Measurements from ENCODE around the gene SLC5A5.

The SLC5A5 gene

GRCh38 chr19:17932485-17933338 lies 61.0 kb downstream of the SLC5A5 start, which contains the start of gene CCDC124:
Gene CCDC124, plus strand, starts transcription at chr19:17933015. Its CDS starts 3,406 bp downstream, at chr19:17936421.
- peaks cover 0 to 10% of the 10 kb centered on the region in 2 experiments; a peak in 2 of 3 replicates for H3K36me3 ChIP-seq (ENCODE audit: control insufficient read depth in 2 of 2, insufficient read depth in 1 of 2, low read length in 2 of 2)
- CTCF ChIA-PET: interaction anchor here (0.7 to 9.0 kb wide), 13 partner anchors 13 to 244 kb away, joined by 3 to 233 read pairs (median 4); partner anchors contain the start of gene RPL18A
- POLR2A ChIA-PET: interaction anchor here (0.5 to 4.8 kb wide), 17 partner anchors 10 to 666 kb away, joined by 3 to 86 read pairs (median 5); partner anchors contain the start of genes BABAM1, RPL18A and SLC5A5
- H3K4me1 ChIP-seq (ENCODE audit: control insufficient read depth, insufficient read depth, low read length): no peaks in the 10 kb centered on the region
- no peaks in the 10 kb centered on the region for H3K9me3 ChIP-seq (ENCODE audit: control insufficient read depth, insufficient read depth, low read depth, low read length)
- peak within 1 kb of the TSS; percentile 92 for H3K4me3 ChIP-seq (ENCODE audit: low read depth, low read length)
- peak within 1 kb of the TSS; percentile 75 for H3K27ac ChIP-seq (ENCODE audit: extremely low read depth, low read depth, low read length)
- TF ChIP-seq CTCF (tag by site-specific recombination; IDR thresholded peaks at IDR 0.05) (peak; percentile 99), ZNF521 (tag by site-specific recombination; IDR thresholded peaks at IDR 0.05) (no peak), ZNF391 (tag by site-specific recombination; IDR thresholded peaks at IDR 0.05; ENCODE audit: borderline replicate concordance, low read depth) (peak; percentile 58; the same call in 1 of the 2 replicates), EGR2 (tag by site-specific recombination; IDR thresholded peaks at IDR 0.05; ENCODE audit: low read depth) (peak; percentile 73), ZEB2 (tag by site-specific recombination; IDR thresholded peaks at IDR 0.05) (peak; percentile 73; the same call in 1 of the 2 replicates), ZNF184 (tag by site-specific recombination; IDR thresholded peaks at IDR 0.05) (peak; percentile 56; the same call in 1 of the 2 replicates), ZNF580 (tag by site-specific recombination; IDR thresholded peaks at IDR 0.05) (peak; percentile 100), SCRT1 (tag by site-specific recombination; IDR thresholded peaks at IDR 0.05; ENCODE audit: borderline replicate concordance) (no peak), KLF16 (tag by site-specific recombination; IDR thresholded peaks at IDR 0.05) (peak; percentile 46; the same call in 1 of the 2 replicates), ZNF654 (tag by site-specific recombination; IDR thresholded peaks at IDR 0.05; ENCODE audit: low read depth) (peak; percentile 97), ZFP41 (tag by site-specific recombination; IDR thresholded peaks at IDR 0.05; ENCODE audit: borderline replicate concordance) (no peak), SP3 (tag by site-specific recombination; IDR thresholded peaks at IDR 0.05) (peak; percentile 96), ZNF544 (tag by site-specific recombination; IDR thresholded peaks at IDR 0.05) (no peak), ZNF76 (tag by site-specific recombination; IDR thresholded peaks at IDR 0.05; ENCODE audit: borderline replicate concordance, low read depth) (peak; percentile 94), ZBTB26 (tag by site-specific recombination; optimal IDR thresholded peaks at IDR 0.05) (peak; percentile 98), WT1 (tag by site-specific recombination; IDR thresholded peaks at IDR 0.05) (0 out of 2 replicates have a peak, but pooled peaks have one; percentile 26), ZNF146 (tag by site-specific recombination; IDR thresholded peaks at IDR 0.05) (0 out of 2 replicates have a peak, but pooled peaks have one; percentile 11), ZNF645 (tag by site-specific recombination; IDR thresholded peaks at IDR 0.05) (no peak), ZNF18 (tag by site-specific recombination; IDR thresholded peaks at IDR 0.05) (0 out of 2 replicates have a peak, but pooled peaks have one; percentile 38), ZBTB20 (tag by site-specific recombination; IDR thresholded peaks at IDR 0.05) (peak; percentile 91), ZNF354C (tag by site-specific recombination; IDR thresholded peaks at IDR 0.05; ENCODE audit: borderline replicate concordance, low read depth) (no peak), ZNF792 (tag by site-specific recombination; IDR thresholded peaks at IDR 0.05) (peak; percentile 23; the same call in 1 of the 2 replicates), REPIN1 (tag by site-specific recombination; IDR thresholded peaks at IDR 0.05; ENCODE audit: low read depth) (no peak), ZFP37 (tag by site-specific recombination; IDR thresholded peaks at IDR 0.05) (0 out of 2 replicates have a peak, but pooled peaks have one; percentile 19), ZBTB8A (tag by site-specific recombination; IDR thresholded peaks at IDR 0.05) (peak; percentile 77), ZNF311 (tag by site-specific recombination; IDR thresholded peaks at IDR 0.05; ENCODE audit: borderline replicate concordance) (no peak), FEZF1 (tag by site-specific recombination; IDR thresholded peaks at IDR 0.05) (peak; percentile 16; the same call in 1 of the 2 replicates)
